Fibroblast of villous mesenchyme (primary cell): ENCODE results near the gene GLIS1. TPM values are rescaled to one million over a fixed set of nuclear protein-coding genes. Genes with fewer than 3 reads are reported as not detected.

Experiments
- DNase-seq: peaks from one replicate; pipeline ENCODE4 v3.0.0-alpha.2; 2010; ENCODE audit warnings: low read depth
- H3K4me3 ChIP-seq: 2 replicates; pipeline ENCODE4 v1.5.1; 2011; ENCODE audit warnings: low read depth, mild to moderate bottlenecking, low read length
- total RNA-seq: library from RNA; depleted of rRNA; stranded (reverse); fragments of >200 nt; gene quantifications from 2 replicates; pipeline ENCODE4 v1.2.3, GENCODE V29; 2012
- TF ChIP-seq, protein P1 (sequence below): IDR thresholded peaks from 2 replicates; pipeline ENCODE4 v1.5.1; 2012; ENCODE audit warnings: low read depth, mild to moderate bottlenecking, low read length; ENCODE audit not compliant: insufficient read depth

GLIS1 gene
- 0.43 and 0.97 TPM in 2 replicates for total RNA-seq

DNA sequence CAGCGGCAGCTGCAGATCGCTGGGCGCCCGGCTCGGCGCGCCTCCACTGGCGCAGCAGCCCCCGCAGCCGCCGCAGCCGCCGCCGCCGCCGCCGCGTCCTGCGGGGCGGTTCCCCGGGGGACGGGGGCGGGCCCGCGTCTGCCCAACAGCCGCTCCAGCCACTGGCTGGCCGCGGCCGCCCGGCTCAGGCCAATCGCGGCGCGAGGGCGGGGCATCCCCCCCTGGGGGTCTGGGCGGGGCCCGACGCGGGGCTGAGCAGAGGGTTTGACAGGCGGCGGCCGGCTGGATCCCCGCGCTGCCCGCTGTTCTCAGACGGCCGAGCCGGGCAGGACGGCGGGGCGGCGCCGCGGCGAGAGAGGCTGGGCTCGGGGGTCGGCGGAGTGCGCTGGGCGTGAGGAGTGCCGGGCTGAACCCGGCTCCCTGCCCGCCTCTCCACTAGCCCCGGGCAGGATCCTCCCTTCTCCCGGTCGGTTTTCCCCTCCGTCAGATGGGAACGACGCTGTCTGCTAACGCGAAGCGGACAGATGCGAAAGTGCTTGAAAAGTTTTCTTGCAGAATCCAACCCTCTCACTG, at the start of gene GLIS1:
GLIS1 (minus strand) TSS at position 56 of the 573 bp plus-strand sequence. CDS start 1,100 bp downstream, outside the sequence.
- TF ChIP-seq, protein P1, sequence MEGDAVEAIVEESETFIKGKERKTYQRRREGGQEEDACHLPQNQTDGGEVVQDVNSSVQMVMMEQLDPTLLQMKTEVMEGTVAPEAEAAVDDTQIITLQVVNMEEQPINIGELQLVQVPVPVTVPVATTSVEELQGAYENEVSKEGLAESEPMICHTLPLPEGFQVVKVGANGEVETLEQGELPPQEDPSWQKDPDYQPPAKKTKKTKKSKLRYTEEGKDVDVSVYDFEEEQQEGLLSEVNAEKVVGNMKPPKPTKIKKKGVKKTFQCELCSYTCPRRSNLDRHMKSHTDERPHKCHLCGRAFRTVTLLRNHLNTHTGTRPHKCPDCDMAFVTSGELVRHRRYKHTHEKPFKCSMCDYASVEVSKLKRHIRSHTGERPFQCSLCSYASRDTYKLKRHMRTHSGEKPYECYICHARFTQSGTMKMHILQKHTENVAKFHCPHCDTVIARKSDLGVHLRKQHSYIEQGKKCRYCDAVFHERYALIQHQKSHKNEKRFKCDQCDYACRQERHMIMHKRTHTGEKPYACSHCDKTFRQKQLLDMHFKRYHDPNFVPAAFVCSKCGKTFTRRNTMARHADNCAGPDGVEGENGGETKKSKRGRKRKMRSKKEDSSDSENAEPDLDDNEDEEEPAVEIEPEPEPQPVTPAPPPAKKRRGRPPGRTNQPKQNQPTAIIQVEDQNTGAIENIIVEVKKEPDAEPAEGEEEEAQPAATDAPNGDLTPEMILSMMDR, result no peak
- DNase-seq, result peak; percentile 80

DNA sequence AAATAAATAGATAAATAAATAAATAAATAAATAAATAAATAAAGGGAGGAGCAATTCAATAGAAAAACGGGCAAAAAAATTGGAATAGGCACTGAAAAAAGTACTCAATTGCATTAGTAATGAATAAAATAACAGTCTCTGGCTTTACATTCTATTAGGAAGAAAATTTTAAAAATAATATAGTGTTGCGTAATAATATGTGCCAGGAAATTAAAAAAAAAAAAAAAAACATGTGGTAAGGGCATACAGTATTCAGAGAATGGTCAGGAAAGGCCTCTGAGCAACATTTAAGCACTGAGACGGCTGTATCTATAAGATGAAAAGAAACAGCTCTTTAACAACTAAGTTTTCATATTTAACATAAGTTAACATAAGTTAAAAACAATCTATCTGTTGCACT, 48.7 kb upstream of the GLIS1 start:
- no peak overlapping the region for H3K4me3 ChIP-seq
- TF ChIP-seq, protein P1, result no peak

More for the DNA sequence above, at the start of gene GLIS1:
- H3K4me3 ChIP-seq, result peak within 1 kb of the TSS; percentile 68

DNA sequence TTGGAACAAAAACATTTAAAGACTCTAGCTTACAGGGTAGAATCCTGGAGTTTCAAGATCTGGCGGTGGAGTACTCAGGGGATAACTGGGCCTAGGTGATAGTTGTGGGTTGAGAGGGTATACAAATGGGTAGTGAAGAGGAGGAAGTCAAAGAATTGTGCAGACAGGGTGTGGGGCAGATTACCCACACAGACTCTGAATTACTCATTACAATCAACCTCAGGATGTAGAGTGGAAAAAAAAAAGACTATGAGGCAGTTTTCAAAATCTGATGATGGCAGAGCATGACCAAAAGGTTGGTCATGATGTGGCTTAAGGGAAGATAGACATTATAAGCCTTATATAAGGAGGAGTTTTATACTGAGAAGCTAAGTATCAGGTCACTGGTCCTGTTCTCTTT, 44.1 kb upstream of the GLIS1 start:
- H3K4me3 ChIP-seq, result no peak overlapping the region
- TF ChIP-seq, protein P1, result no peak
- no peak for DNase-seq

More for the DNA sequence above, 48.7 kb upstream of the GLIS1 start:
- no peak for DNase-seq

DNA sequence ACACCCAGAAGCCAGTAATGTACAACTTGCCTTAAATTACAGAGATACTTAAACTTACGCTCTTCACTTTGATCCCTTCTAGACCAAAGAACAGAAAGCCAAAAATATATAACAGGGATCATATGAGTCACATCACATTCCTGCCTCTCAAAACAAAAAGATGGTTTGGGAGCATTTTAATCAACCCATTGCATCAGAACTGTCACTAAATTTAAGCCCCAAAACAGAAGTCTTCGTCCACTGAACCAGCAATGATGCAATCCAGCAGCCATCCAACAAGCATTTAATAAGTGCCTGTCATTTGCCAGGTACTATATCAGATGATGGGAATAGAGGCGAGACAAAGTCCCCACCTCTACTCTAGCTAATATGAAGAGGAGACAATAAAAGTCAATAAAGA, 42.7 kb upstream of the GLIS1 start:
- TF ChIP-seq, protein P1, result no peak
- DNase-seq, result peak; percentile 67
- H3K4me3 ChIP-seq, result no peak overlapping the region

DNA sequence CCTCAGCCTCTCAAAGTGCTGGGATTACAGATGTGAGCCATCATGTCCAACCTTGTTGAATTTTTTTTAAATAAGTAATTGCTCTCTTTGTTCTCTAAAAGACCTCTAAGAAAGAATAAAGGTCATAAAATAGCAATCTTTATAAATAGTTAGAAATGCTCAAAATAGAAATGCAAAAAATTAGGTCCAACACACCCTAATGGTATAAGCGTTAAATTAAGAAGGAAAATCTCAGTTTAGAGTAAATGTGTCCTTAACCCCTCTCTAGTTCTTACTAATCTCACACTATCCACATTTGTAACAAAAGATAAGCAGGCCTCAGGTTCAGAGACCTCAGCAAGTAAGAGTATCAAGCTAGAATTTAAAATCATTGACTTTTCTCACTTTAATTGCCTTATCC, 38.3 kb upstream of the GLIS1 start:
- TF ChIP-seq, protein P1, result no peak
- no peak for DNase-seq
- no peak overlapping the region for H3K4me3 ChIP-seq

DNA sequence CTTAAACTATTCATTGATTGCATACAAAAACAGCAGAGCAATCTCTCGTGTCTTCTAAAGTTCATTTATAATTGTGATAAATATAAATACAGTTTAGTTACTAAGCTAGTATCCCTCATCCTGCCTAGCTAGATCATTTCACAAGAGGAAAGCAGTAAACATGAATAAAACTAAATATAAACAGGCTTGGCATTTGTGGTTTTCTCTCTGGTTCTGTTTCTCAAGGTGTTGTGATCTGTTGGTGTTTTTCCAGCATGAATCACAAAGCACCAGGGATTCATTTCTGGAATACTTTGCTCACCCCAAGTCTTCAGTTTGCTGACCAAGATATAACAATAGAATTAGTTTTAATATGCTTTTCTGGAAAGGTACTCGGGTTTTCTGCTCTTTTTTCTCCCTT, 32.7 kb upstream of the GLIS1 start:
- no peak overlapping the region for H3K4me3 ChIP-seq
- DNase-seq, result peak; percentile 94
- TF ChIP-seq, protein P1, result no peak

DNA sequence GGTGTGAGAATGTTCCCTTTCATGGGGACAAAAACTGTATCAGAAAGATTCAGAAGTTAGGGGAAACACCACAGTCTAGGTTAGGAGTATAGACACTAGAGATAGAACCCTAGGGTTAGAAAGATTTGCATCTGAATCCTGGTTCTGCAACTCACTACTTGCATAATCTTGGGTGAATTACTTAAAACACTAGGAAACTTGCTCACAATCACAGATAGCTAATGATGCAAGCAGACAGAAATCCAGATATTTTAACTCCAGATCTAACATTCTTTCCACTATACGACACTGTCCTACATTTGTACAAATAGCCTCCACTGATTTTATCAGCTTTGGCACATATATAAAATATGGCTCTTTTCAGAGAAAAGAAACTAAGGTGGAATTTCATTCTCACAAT, 30.8 kb upstream of the GLIS1 start:
- peak; percentile 84 for DNase-seq
- TF ChIP-seq, protein P1, result no peak
- no peak overlapping the region for H3K4me3 ChIP-seq
